ENCODE data around the gene LRBA. TPM values are rescaled to one million over a fixed set of nuclear protein-coding genes. Genes with fewer than 3 reads are reported as not detected.
"Not testable (repeated sequence)": the region's sequence is repeated elsewhere in the genome, so short reads cannot be mapped to it uniquely, and the experiment has no call there.

Gene LRBA
- total RNA-seq, 1 experiment from 2014 or later, result 39.4 TPM

DNA sequence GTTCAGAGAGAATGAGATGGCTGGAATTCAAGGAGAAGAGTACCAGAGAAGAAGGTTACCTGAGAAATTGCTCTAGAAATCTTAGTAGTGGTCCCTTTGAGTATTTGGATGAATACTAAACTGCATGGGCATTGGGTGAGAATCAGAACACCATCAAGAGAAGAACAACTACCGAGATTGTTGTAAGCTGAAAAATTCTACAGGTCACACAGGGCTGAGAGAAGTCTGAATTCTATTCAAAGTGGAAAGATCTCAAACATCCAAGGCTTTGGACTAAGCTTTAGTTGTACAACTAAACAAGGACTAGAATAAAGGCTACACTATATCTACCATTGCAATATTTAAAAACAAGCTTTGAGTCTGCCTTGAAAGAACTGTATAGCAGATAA lies 40.8 kb downstream of the LRBA start:
- no peak for DNase-seq (ENCODE audit: low read depth)

DNA sequence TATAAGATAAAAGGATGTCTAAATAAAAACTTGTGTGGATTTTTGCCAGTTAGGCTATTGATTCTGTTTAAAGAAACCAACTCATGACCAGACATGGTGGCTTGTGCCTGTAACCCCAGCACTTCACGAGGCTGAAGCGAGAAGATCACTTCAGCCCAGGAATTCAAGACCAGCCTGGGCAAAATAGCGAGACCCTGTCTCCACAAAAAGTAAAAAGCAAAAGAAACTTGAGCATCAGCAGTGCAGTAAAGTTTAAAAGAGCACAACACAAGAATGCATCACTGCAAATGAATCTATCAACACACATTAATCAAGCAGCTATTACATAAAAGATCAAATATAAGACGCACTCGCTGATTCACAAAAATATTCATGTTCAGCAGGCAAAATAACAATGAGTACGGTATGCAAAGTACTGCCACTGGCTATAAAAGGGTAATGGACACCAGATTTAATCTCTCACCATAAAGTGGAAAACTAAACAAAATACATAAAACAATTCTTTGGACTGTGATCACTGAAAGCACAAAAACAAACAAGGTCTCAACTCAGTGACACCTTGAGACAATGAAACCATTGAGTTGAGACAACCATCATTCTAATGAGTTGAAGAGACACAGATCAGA lies 41.3 kb downstream of the LRBA start:
- DNase-seq (ENCODE audit: low read depth), result no peak

DNA sequence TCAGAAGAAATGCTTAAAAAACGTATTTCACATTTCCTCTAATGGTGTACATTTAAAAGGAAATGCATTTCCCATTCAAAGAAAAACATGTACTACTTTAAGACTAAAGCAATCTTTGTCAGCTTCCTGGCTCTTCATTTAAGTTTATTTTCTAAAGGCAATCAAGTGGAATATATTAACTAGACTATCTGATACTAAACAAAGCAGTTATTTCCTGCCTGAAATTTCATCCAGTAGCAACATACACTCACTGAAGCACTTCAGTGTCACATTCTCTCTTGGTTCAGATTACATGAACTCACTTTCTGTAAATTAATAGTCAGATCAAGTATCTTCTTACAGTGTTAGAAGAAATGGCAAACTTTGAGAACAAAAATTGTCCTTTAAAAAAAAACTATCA lies 42.5 kb downstream of the LRBA start:
- peak; percentile 29 for DNase-seq (ENCODE audit: low read depth)

DNA sequence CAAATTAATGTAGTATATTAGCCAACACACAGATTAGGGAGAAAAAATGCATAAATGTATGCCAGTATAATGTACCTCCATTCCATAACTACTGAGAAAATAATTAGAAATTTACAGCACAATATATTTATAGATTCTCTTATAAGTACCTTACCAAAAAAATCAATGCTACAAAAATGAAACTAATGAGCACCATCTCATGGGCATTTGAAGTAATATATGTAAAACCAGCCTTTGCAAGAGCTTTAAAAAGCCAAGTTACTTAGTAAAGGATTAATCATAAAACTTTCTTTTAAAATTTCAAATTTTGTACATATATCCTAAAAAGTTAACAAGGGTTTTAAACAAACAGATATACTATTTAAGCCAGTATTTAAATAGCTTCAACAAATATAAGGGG lies 43.2 kb downstream of the LRBA start:
- DNase-seq (ENCODE audit: low read depth), result no peak

DNA sequence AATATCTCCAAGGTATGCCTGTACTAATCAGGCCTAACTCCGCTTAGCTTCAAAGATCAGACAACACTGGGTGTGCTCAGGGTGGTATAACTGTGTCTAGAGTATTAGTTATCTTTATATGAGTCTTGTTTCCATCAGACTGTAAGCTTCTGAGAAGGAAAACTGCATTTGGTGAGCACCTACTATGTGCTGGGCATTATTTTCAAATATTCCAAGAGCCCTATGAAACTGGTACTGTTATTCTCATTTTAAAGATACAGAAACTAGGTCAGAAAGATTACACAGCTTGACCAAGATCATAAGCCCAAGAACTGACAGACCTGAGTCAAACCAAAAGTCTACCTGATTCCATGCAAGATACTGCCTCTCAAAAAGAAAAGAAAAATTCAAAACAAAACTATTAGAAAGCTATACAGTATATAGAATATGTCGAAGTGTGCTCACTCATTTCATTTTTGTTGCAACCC lies 44.4 kb downstream of the LRBA start:
- no peak for DNase-seq (ENCODE audit: low read depth)

DNA sequence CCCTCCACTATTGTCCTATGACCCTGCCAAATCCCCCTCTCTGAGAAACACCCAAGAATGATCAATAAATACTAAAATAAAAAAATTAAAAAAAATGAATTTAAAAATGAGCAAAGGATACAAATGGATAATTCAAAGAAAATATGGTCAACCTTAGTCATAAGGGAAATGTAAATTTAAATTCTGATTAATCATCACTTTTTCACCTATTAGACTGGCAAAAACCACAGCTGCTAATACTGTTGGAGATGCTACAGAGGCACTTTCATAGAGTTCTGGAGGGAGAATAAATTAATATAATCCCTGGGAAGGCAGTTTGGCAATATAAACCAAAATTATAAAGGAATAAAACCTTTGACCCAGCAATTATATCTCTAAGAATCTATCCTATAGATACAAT lies 50.3 kb downstream of the LRBA start:
- DNase-seq (ENCODE audit: low read depth), result no peak

DNA sequence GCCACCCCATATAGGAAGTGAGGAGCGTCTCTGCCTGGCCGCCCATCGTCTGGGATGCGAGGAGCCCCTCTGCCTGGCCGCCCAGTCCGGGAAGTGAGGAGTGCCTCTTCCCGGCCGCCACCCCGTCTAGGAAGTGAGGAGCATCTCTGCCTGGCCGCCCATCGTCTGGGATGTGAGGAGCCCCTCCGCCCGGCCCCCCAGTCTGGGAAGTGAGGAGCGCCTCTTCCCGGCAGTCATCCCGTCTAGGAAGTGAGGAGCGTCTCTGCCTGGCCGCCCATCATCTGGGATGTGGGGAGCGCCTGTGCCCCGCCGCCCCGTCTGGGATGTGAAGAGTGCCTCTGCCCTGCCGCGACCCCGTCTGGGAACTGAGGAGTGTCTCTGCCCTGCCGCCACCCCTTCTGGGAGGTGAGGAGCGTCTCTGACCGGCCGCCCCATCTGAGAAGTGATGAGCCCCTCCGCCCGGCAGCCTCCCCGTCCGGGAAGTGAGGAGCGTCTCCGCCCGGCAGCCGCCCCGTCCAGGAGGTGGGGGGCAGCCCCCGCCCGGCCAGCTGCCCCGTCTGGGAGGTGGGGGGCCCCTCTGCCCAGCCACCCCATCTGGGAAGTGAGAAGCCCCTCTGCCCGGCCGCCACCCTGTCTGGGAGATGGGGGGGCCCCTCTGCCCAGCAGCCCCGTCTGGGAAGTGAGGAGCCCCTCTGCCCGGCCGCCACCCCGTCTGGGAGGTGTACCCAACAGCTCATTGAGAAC lies 51.3 kb downstream of the LRBA start:
- not testable (repeated sequence) for DNase-seq (ENCODE audit: low read depth)

DNA sequence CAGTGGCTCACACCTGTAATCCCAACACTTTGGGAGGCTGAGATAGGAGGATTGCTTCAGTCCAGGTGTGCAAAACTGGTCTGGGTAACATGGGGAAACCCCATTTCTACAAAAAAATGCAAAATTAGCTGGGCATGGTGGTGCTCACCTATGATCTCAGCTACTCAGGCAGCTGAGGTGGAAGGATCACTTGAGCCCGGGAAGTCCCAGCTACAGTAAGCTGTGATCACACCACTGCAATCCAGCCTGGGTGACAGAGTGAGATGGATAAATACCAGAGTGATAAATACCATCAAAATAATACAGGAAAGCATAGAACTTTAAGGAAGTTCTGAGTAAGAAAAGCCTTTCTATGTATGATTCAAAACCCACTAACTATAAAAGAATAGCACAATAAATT lies 52.8 kb downstream of the LRBA start:
- DNase-seq (ENCODE audit: low read depth), result no peak

DNA sequence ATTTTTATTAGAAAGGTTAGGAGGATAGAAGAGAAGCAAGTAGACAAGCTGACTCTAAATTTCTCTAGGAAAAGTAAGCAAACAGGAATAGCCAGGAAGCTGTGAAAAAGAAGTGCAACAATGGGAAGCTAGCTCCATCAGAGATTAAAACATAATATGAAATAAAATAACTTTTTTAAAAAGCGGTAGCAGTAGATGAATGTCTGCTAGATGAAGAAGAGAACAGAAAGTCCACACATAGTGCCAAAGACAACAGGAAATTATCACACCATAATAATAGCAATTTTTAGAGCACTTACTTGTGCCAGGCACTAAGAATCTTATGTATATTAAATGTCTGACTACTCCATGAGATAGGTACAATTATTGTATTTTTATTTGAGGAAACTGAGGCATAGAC lies 53.5 kb downstream of the LRBA start:
- DNase-seq (ENCODE audit: low read depth), result no peak

DNA sequence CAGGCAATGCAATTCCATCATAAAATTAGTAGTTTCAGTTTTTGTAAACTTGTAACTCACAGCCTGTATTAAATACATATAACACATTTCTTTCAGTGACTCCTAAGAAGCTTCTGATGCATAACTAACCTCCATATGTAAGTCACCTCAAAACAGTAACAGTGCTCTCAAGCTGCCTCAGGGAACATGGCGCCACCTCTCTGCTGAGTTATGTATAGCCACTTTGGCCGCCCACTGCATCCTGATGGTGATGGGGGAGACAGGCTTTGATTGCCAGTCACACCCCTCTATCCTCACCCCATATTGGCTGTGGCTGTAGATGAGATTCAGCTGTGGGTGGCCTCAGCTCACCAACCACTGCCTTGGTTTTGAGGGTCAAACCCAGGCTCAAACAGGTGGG lies 54.3 kb downstream of the LRBA start:
- peak; percentile 43 for DNase-seq (ENCODE audit: low read depth)

DNA sequence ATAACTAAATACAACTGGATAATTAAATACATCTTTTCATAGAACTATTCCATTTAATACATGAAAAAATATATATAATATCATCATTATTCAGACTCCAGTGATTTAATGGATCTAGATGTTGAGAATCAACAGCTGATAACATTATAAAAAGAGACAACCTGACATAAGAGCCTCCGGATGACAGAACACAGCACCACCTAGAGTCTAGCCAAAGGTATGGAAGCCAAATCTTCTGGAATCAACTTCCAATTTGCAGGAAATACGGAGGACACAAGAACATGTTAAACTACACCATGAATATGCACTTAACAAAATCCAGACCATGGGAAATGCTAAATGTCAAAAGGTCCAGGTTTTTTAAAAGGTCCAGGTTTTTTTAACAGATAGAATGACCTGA lies 55.0 kb downstream of the LRBA start:
- DNase-seq (ENCODE audit: low read depth), result peak; percentile 44

DNA sequence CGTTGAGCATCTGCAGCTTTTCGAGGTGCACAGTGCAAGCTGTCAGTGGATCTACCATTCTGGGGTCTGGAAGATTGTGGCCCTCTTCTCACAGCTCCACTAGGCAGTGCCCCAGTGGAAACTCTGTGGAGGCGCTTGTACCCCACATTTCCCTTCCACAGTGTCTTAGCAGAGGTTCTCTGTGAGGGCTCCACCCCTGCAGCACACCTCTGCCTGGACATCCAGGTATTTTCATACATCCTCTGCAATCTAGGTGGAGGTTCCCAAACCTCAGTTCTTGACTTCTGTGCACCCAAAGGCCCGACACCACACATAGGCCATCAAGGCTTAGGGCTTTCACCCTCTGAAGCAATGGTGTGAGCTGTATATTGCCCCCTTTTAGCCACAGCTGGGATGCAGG lies 57.1 kb downstream of the LRBA start:
- not testable (repeated sequence) for DNase-seq (ENCODE audit: low read depth)

DNA sequence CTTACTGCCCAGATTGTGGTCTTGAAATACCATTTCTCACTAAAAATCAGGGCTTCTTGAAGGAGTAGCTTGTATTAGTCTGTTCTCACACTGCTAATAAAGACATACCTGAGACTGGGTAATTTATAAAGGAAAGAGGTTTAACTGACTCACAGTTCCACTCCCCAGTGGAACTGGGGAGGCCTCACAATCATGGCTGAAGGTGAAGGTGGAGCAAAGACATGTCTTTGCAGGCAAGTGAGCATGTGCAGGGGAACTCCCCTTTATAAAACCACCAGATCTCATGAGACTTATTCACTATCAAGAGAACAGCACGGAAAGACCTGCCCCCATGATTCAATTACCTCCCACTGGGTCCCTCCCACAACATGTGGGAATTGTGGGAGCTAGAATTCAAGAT lies 58.0 kb downstream of the LRBA start:
- not testable (repeated sequence) for DNase-seq (ENCODE audit: low read depth)

DNA sequence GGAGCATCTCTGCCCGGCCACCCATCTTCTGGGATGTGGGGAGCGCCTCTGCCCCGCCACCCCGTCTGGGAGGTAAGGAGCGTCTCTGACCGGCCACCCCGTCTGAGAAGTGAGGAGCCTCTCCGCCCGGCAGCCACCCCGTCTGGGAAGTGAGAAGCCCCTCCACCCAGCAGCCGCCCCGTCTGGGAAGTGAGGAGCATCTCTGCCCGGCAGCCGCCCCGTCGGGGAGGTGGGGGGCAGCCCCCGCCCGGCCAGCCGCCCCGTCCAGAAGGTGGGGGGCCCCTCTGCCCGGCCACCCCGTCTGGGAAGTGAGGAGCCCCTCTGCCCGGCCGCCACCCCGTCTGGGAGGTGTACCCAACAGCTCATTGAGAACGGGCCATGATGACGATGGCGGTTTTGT lies 61.2 kb downstream of the LRBA start:
- not testable (repeated sequence) for DNase-seq (ENCODE audit: low read depth)

DNA sequence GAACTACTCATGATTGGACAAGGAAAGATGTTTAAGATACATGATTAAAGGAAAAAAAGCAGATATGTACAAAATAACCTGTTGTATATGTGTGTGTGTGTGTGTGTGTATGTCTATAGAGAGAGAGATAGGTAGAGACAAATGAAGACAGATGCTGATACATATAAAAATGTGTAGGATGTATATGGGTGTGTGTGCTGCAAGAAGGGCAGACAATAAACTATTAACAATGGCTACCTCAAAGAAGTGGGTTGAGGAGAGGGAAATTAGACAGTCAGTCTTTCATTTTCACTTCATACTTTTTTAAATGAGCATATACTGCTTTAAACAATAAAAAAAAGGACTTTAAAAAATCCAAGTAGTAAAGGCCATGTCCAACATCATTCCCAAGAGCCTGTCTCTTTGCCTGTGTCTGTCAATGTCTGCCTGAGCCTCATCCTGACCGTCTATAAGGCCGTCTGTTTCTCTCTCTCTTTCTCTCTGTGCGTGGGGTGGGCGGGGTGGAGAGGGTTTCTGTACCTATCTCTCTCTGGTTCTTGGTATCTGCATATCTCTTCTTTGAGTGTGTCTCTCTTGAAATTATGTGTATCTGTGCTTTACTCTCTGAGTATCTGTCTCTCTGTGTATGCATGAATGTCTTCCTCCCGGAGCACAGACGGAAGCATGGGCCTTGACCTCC lies 62.8 kb downstream of the LRBA start:
- no peak for DNase-seq (ENCODE audit: low read depth)

DNA sequence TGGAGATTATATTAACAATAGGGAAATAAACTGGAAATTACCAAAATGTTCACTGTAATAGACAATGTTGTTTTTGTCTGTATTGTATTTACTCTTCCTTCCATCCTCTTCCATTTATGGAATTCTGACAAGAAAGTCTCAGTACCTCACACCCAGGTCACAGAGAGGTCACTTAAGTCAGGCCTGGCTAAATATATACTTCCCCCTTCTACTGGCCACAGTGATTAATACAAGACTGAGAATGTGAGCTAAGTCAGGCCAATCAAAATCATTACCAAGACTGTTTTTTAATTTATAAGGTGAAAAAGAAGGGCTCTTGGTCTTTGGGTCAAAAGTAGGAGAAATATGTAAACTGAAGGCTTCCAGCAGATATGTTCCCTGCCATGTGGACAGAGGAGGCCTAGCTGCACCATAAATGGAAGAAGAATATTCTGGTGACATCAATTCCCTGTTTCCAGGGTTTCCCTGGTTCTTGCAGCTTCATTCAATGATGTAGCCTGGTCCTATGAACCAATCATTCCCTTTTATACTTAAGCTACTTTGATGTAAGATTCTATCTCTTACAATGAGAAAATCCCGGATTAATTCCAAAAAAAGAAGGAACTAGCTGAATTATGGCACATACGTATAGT lies 64.3 kb downstream of the LRBA start:
- peak; percentile 51 for DNase-seq (ENCODE audit: low read depth)

DNA sequence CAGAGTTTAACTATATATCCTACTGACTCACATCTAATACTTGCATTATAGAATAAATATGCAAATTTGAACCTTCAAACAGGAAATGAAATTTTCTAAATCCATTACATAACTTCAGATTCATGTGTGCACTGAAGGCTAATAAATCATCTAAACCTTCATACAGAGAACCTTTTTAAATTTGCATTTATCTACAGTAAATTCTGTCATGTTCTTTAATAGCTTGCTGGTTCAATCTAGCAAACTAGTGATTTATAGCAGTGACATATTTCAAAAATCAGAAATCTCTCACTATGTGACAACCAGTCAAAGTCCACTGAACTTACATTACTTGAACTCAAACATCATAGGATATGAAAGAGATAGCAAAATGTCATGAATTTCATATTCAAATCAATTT lies 65.1 kb downstream of the LRBA start:
- no peak for DNase-seq (ENCODE audit: low read depth)

DNA sequence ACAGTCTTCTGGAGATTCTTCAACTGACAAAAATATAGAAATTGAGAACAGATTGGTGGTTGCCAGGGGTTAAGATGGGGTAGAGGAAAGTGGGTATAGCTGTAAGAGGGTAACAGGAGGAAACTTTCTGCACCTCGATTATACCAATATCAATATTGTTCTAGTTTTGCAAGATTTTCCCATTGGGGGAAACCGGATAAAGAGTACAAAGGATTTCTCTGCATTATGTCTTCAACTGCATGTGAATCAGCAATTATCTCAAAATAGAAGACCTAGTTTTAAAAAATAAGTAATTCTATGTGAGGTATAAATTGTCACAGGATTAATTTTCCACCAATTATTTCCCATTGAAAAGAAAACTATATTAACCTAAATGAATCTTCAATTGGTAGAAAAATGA lies 65.7 kb downstream of the LRBA start:
- no peak for DNase-seq (ENCODE audit: low read depth)

DNA sequence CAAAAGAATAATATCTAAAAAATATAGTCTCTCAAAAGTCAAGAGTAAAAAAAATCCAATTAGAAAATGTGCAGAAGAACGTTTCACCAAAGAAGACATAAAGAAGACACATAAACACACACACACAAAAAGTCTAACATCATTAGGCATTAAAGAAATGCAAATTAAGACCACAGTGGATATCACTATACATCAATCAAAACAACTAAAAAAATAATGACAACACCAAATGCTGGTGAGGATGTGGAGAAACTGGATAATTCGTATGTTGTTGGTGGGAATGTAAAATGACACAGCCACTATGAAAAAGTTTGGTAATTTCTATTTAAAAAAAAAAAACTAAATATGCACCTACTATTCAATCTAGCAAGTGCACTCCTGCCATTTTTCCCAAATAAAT lies 66.4 kb downstream of the LRBA start:
- DNase-seq (ENCODE audit: low read depth), result no peak

DNA sequence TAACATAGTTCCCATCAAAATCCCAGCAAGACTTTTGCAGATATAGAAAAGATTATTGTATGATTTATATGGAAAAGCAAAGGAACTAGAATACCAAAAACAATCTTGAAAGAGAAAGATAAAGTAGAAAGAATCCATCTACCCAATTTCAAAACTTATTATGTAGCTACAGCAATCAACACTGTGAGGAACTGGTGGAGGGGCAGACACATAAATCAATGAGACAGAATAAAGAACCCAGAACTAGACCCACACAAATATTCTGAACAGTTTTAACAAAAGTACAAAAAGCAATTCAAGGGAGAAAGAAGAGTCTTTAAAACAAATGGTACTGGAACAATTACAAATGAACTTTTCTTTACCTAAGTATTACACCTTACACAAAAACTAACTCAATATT lies 67.0 kb downstream of the LRBA start:
- DNase-seq (ENCODE audit: low read depth), result no peak

DNA sequence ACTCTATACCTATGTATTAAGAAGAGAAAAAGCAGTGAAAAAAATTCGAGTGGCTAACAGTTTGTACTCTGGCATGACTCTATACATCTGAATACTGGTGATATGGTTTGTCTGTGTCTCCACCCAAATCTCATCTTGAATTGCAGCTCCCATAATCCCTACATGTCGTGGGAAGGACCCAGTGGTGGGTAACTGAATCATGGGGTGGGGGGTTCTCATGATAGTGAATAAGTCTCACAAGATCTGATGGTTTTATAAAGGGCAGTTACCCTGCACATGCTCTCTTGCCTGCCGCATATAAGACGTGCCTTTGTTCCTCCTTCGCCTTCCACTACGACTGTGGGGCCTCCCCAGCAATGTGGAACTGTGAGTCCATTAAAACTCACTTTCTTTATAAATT lies 70.4 kb downstream of the LRBA start:
- DNase-seq (ENCODE audit: low read depth), result no peak

DNA sequence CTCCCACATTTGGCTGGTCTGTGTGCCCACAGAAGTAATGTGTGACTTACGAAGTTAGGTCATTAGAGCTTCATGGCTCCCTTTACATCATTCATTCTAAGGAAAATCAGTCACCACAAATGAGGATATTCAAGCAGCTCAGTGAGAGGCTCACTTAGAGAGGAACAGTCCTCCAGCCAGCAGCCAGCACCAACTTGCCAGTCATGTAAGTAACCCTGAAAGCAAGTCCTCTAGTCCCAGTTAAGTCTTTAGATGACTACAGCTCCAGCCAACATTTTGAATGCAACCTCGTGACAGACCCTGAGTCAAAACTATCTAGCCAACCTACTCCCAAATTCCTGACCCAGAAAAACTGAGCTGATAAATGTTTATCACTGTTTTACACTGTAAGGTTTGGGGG lies 71.3 kb downstream of the LRBA start:
- no peak for DNase-seq (ENCODE audit: low read depth)
